Measurements from ENCODE around the gene TBC1D24.

Gene TBC1D24

GRCh38 chr16:2527784-2528100, 52.8 kb downstream of the TBC1D24 start:
- DNase-seq (ENCODE audit: low read depth): no peak
- H3K4me3 ChIP-seq (ENCODE audit: low read depth, low read length): no peak overlapping the region
- TF ChIP-seq CTCF (IDR thresholded peaks at IDR 0.05; ENCODE audit: low read depth, low read length, missing control alignments): no peak
- in situ Hi-C loops (cut with HindIII; ENCODE audit: low sequenced_read_pairs): no loop called here

DNA sequence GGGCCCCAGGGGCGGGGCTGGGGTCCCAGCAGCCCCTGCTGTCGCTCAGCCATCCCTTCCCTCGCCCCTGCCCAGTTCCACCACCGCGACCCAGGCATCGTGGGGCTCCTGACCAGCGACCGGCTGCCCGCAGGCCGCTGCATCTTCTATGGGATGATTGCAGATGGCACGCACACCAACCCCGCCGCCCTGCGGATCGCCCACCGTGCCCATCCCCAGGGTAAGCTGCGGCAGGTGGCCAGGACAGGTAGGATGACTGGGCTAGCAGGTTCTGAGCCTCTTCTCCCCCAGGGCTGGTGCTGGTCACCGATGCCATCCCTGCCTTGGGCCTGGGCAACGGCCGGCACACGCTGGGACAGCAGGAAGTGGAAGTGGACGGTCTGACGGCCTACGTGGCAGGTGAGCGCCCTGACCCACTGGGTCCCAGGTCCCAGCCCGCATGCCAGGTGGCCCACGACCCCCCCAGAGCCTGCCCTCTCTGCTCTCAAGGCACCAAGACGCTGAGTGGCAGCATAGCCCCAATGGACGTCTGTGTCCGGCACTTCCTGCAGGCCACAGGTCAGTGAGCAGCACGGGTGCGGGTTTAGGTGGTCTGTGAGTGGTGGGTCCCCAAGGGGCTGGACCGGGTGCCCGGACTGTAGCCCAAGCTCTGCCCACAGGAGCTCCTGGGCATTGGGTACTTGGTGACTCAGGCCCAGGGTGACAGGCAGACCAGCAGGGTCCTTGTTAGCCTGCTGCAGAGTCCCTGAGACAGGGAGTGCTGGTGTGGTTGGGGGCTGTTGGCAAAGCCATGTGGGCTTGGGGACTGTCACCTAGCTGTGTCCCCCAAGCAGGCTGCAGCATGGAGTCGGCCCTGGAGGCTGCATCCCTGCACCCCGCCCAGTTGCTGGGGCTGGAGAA, 53.5 kb downstream of the TBC1D24 start:
- in situ Hi-C loops (cut with HindIII; ENCODE audit: low sequenced_read_pairs): no loop called here
- no peak overlapping the region for H3K4me3 ChIP-seq (ENCODE audit: low read depth, low read length)
- no peak for TF ChIP-seq CTCF (IDR thresholded peaks at IDR 0.05; ENCODE audit: low read depth, low read length, missing control alignments)
- no peak for DNase-seq (ENCODE audit: low read depth)

- DNase-seq (ENCODE audit: low read depth): no peak
- no peak overlapping the region for H3K4me3 ChIP-seq (ENCODE audit: low read depth, low read length)
- in situ Hi-C loops (cut with HindIII; ENCODE audit: low sequenced_read_pairs): no loop called here
- TF ChIP-seq CTCF (IDR thresholded peaks at IDR 0.05; ENCODE audit: low read depth, low read length, missing control alignments): no peak
Measured at GRCh38 chr16:2529061-2529931, 54.4 kb downstream of the TBC1D24 start.

DNA sequence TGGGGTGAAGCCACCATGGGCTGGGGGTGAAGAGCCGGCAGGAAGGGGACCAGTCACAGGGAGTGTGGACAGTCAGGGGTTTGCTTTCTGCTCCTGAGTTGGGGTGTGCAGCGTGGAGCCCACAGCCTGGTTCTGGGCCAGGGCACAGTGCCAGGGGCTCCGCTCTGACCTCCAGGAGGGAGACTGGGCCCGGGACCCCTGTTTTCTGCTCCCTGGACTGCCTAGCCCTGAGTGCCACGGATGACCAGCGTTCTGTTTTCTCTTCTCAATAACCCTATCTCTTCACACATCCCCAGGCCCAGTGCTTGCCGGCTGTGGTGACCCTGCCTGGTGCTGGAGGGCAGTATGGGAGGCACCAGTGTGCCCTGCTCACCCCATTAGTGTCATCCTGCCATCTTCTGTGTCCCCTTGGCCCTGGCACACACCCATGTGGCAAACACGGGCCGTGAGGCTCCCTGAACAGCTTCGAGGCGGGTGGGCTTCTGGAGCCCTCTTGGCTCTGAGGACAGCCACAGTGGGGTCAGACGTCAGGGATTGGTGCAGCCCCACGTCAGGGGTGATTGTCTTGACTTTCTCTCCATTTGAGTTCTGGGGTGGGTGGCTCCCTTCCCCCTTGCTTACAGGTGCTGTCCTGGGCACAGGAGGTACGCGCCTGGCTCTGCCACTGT, 55.2 kb downstream of the TBC1D24 start:
- no peak overlapping the region for H3K4me3 ChIP-seq (ENCODE audit: low read depth, low read length)
- TF ChIP-seq CTCF (IDR thresholded peaks at IDR 0.05; ENCODE audit: low read depth, low read length, missing control alignments): no peak
- in situ Hi-C loops (cut with HindIII; ENCODE audit: low sequenced_read_pairs): no loop called here
- no peak for DNase-seq (ENCODE audit: low read depth)

- no peak for DNase-seq (ENCODE audit: low read depth)
- no peak for TF ChIP-seq CTCF (IDR thresholded peaks at IDR 0.05; ENCODE audit: low read depth, low read length, missing control alignments)
- in situ Hi-C loops (cut with HindIII; ENCODE audit: low sequenced_read_pairs): no loop called here
- H3K4me3 ChIP-seq (ENCODE audit: low read depth, low read length): no peak overlapping the region
Measured at GRCh38 chr16:2530629-2531318, 55.8 kb downstream of the TBC1D24 start.

DNA sequence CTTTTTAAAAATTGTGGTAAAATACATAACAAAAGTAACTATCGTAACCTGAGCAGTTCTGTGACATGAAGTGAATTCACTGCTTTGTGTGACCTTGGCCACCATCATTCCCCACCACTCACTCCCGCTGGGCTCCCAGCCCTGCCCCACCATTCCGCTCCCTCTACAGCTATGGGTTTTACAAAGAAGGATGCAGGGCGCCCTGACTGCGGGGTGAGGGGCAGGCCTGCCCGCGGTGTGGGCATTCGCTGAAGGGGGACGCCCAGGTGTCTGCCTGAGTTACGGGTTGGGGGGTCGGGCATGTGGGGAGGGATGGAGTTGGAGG, 56.4 kb downstream of the TBC1D24 start, which contains the start of gene CEMP1:
CEMP1 (minus strand) TSS at position 38 of the 325 bp plus-strand sequence. CDS start 335 bp downstream, outside the sequence.
- TF ChIP-seq CTCF (IDR thresholded peaks at IDR 0.05; ENCODE audit: low read depth, low read length, missing control alignments): no peak
- peak within 1 kb of the TSS; percentile 52 for H3K4me3 ChIP-seq (ENCODE audit: low read depth, low read length)
- no peak for DNase-seq (ENCODE audit: low read depth)
- in situ Hi-C loops (cut with HindIII; ENCODE audit: low sequenced_read_pairs): no loop called here

Measured in astrocyte of the cerebellum (primary cell).